ENCODE data around the gene ANXA9. TPM values are rescaled to one million over a fixed set of nuclear protein-coding genes. Genes with fewer than 3 reads are reported as not detected.

ANXA9 gene
- total and polyA plus RNA-seq, 2 of the 4 experiments (the other 2 are of a cell fraction), result 0.21 to 0.36 TPM

DNA sequence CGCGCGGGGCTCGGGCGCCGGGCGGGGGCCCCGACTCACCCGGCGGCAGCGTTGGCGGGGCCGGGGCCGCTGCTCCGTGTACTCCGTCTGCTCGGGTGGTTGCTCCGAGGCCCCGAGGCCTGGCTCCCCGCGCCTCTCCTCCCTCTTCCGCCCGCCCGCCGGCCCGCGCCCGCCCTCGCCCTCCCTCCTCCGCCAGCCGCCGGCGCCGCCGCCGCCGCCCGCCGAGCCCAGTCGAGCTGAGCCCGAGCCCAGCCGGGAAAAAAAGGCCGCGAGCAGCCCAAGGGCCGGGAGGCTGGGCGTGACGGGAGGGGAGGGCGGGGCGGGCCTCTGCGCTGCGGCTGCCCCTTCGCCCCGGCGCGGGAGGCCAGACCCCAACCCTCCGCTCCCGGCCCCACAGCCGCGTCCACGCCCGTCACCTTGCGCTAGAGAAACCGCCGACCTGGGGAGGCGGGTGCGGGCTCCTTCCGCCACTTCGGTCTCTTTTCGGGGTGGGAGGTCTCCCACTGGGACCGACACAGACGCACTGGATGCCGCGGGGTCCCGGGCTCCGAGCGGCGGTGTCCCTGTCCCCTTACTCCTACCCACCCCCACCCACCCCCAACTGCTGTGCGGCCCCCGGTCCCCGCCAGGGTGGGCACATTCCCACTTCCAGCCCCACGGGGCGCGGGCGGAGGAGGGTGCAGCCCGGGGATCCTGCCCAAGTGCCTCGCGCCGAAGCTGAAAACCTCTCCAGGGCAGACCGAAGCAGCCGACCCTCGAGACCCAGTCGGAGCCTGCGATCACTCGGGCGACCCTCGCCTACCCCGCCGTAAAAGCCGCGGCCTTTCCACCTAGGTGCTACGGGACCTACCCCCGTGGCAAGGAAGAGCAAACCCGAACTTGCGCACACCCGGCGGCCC is 7.3 kb upstream of the ANXA9 start, which contains the start of gene CERS2:
TSS of gene CERS2 (minus strand) at position 256 of the 899 bp plus-strand sequence. CDS start 5,745 bp downstream, outside the sequence.
- POLR2A ChIA-PET (ENCODE audit: unreplicated experiment), result interaction anchor here (0.7 kb wide), 1 partner anchor 412 kb away, joined by 6 read pairs; no protein-coding TSS in a partner anchor
- Histone ChIP-seq H4K8ac (ENCODE audit: low read depth in 2 of 2, low read length in 2 of 2) (peak within 1 kb of the TSS; percentile 80 to 81; a peak in 3 of 4 replicates), H3K14ac (replicated peaks; ENCODE audit: low read depth, low read length) (peak within 1 kb of the TSS; percentile 82), H2BK5ac (ENCODE audit: low read depth, low read length, poor library complexity, severe bottlenecking) (peak within 1 kb of the TSS; percentile 74), H2BK120ac (ENCODE audit: low read depth, low read length) (peak within 1 kb of the TSS; percentile 47; the same call in 1 of the 2 replicates), H3K4me1 (ENCODE audit: control insufficient read depth, insufficient read depth, low read length) (peaks cover 41% of the 10 kb centered on the region), H4K20me1 (ENCODE audit: insufficient read depth, low read length) (peaks cover 39% of the 10 kb centered on the region), H3K23ac (ENCODE audit: low read depth, low read length) (peak within 1 kb of the TSS; percentile 97), H3K27me3 (ENCODE audit: control insufficient read depth, insufficient read depth, low read length) (no peaks in the 10 kb centered on the region), H3K4me3 (ENCODE audit: insufficient read depth, low read depth, low read length) (peak within 1 kb of the TSS; percentile 64), H4K5ac (ENCODE audit: low read depth, low read length) (peak within 1 kb of the TSS; percentile 69), H2AFZ (replicated peaks; ENCODE audit: low read length, poor library complexity) (peak within 1 kb of the TSS; percentile 98), H3K79me1 (ENCODE audit: low read depth in 1 of 2, low read length in 2 of 2) (peaks cover 2 to 45% of the 10 kb centered on the region in 2 experiments; a peak in 2 of 4 replicates), H2AK9ac (replicated peaks; ENCODE audit: low read depth, low read length, poor library complexity) (peak within 1 kb of the TSS; percentile 98), H2AK5ac (ENCODE audit: low read depth, low read length) (peak within 1 kb of the TSS; percentile 94), H3K36me3 (ENCODE audit: control insufficient read depth, insufficient read depth, low read length) (no peaks in the 10 kb centered on the region), H2BK20ac (ENCODE audit: low read depth, low read length) (no peak within 1 kb of the TSS), H4K91ac (ENCODE audit: insufficient read depth, low read depth, low read length) (peak within 1 kb of the TSS; percentile 81), H3K9ac (ENCODE audit: low read depth, low read length) (peak within 1 kb of the TSS; percentile 94), H3K4me2 (ENCODE audit: low read depth, low read length) (peak within 1 kb of the TSS; percentile 96), H3K9me3 (ENCODE audit: control insufficient read depth, insufficient read depth, low read length) (no peaks in the 10 kb centered on the region), H2BK15ac (ENCODE audit: low read depth, low read length) (no peak within 1 kb of the TSS), H3K18ac (ENCODE audit: low read depth, low read length) (peak within 1 kb of the TSS; percentile 16; the same call in 1 of the 2 replicates), H3K56ac (ENCODE audit: extremely low read depth, insufficient read depth, low read length) (peak within 1 kb of the TSS; percentile 54), H3K27ac (ENCODE audit: insufficient read depth, low read length) (peak within 1 kb of the TSS; percentile 87), H3K4ac (ENCODE audit: low read depth, low read length) (peak within 1 kb of the TSS; percentile 93), H3K9me1 (ENCODE audit: insufficient read depth, low read length) (peaks cover 35% of the 10 kb centered on the region)
- intact Hi-C loops (cut with micrococcal nuclease), result no loop called here
- peak; percentile 75 for ATAC-seq (ENCODE audit: low read depth)
- dilution Hi-C loops (cut with HindIII; ENCODE audit: low sequenced_read_pairs, unreplicated experiment), result no loop called here
- in situ Hi-C loops (cut with MboI; ENCODE audit: low sequenced_read_pairs), result loop anchor here (10.0 kb wide), 1 partner anchor 60 kb away; the partner anchor contains the start of gene BNIPL
- CTCF ChIA-PET, result interaction anchor here (1.1 kb wide), 1 partner anchor 150 kb away, joined by 3 read pairs; no protein-coding TSS in a partner anchor
- 13% methylated on average over 25 of the region's 106 CpGs; no CpG with 5 or more reads in 1 of the 2 experiments for WGBS, 2 experiments (ENCODE audit: extremely low coverage in 2 of 2, insufficient read length in 1 of 2)
- TF ChIP-seq MAFK (IDR thresholded peaks at IDR 0.05; ENCODE audit: low read depth, low read length), result no peak
- peak; percentile 78 for TF ChIP-seq POLR2A (IDR thresholded peaks at IDR 0.05; ENCODE audit: low read depth, low read length)
- TF ChIP-seq, protein P1, sequence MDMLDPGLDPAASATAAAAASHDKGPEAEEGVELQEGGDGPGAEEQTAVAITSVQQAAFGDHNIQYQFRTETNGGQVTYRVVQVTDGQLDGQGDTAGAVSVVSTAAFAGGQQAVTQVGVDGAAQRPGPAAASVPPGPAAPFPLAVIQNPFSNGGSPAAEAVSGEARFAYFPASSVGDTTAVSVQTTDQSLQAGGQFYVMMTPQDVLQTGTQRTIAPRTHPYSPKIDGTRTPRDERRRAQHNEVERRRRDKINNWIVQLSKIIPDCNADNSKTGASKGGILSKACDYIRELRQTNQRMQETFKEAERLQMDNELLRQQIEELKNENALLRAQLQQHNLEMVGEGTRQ (IDR thresholded peaks at IDR 0.05; ENCODE audit: low read depth, low read length), result no peak
- no peak for TF ChIP-seq CHD1 (IDR thresholded peaks at IDR 0.05; ENCODE audit: low read depth, low read length)
- TF ChIP-seq MAZ (IDR thresholded peaks at IDR 0.05; ENCODE audit: borderline replicate concordance, low read depth, low read length), result peak; percentile 40; the same call in 1 of the 2 replicates
- TF ChIP-seq BHLHE40 (IDR thresholded peaks at IDR 0.05; ENCODE audit: low read depth, low read length), result no peak
- DNase-seq, result peak; percentile 69
- no TSS peak for BruUV-seq (replicated peaks)

Data from IMR-90 (cell line).